Skin epidermis (tissue), 12 donors: ENCODE measurements around the gene DCAF5.

ENCODE experiments used
- H3K27ac ChIP-seq, 21 experiments: fragments of 200-600 bp; sonication (generic) in 11 of 21; one replicate each; pipeline ENCODE4 v1.5.0; 2020; ENCODE audit warnings: mild to moderate bottlenecking in 3 of 21, inconsistent platforms in 2 of 21, moderate library complexity in 2 of 21
- H3K4me3 ChIP-seq, 7 experiments: fragments of 200-600 bp; sonication (generic) in 2 of 7; one replicate each; pipeline ENCODE4 v1.5.0; 2020; ENCODE audit warnings: inconsistent platforms in 2 of 7, mild to moderate bottlenecking in 2 of 7, moderate library complexity in 1 of 7

Gene DCAF5

DNA sequence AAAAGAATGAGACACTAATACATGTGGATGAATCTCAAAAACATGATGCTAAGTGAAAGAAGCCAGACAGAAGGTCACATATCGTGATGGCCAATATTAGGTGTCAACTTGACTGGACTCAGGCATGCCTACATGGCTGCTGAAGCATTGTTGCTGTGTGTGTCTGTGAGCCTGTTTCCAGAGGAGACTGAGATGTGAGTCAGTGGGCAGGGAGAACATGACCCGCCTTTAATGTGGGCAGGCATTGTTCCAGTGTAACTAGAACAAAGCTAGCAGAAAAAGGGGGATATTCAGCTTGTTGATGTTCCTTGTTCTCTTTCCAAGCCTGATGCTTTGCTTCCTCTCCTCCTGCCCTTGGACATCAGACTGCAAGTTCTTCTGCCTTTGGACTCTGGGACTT is 47.6 kb downstream of the DCAF5 start:
- H3K27ac ChIP-seq: no peak overlapping the region

DNA sequence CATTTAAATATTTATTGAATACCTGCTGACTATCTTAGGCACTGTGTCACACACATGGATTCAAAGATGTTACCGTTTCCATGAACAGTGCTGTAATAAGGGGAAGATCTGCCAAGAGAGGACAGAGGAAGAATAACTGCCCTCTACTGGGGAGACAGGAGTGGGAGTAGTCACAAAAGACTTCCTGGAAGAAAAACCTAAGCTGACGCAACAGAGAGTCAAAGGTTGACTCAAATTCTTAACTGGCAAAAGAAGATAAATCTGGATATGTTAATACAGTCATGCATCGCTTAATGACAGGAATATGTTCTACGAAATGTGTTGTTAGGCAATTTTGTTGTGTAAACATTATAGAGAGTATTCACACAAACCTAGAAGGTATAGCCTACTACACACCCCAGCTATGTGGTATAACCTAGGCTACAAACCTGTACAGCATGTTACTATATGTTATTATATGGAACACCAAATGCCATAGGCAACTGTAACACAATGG is 51.5 kb downstream of the DCAF5 start:
- Histone ChIP-seq H3K27ac (peak overlapping the region in 1 of 21 experiments; percentile 49), H3K4me3 (no peak overlapping the region)

More for the DNA sequence above, 47.6 kb downstream of the DCAF5 start:
- H3K4me3 ChIP-seq: no peak overlapping the region

DNA sequence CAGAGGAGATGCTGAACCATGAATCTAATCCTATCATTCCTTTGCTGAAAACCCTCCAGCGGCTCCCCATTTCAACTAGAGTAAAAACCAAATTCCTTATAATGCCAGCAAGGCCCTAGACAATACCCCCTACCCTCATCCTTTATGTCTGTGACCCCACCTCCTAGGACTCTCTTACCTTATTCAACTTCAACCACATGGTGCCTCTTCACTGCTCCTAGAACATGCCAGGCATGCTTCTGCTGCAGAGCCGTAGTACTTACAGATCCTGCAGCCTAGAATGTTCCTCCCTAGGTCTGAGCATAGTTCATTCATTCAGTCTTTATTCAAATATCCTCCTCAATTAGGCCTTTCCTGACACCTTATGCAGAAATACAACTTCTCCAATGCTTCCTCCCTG is 54.9 kb downstream of the DCAF5 start:
- Histone ChIP-seq H3K27ac (no peak overlapping the region), H3K4me3 (no peak overlapping the region)

DNA sequence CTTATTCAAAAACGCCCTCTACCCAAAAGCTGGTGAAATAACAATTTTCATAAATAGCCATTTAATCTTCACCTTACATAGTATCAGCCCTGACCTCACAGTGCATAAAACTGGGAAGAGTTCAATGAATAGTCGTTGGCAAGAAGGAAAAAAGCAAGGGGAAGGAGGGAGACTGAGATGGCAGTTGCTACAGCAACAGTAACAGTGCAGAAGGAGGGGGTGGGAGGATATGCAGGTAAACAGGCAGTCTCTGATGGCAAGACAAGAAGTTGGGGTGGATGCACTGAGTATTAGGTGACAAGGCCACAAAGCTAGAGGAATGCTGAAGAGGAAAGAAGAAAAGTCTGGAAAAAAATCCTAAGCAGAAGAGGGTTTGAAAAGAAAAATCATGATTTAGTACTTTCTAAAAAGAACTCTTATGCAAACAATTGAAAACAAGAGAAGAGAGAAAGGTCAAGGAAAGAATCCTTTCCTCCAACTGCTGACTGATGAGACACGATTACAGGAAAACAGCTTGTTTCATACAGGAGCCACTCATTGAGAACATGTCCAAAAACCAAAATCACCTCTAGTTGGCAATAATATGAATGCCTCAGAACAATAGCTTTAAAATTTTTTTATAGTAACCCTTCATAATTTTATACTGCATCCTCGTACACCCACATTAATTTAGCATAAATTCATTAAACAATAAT is 56.0 kb downstream of the DCAF5 start:
- Histone ChIP-seq H3K27ac (no peak overlapping the region), H3K4me3 (no peak overlapping the region)

DNA sequence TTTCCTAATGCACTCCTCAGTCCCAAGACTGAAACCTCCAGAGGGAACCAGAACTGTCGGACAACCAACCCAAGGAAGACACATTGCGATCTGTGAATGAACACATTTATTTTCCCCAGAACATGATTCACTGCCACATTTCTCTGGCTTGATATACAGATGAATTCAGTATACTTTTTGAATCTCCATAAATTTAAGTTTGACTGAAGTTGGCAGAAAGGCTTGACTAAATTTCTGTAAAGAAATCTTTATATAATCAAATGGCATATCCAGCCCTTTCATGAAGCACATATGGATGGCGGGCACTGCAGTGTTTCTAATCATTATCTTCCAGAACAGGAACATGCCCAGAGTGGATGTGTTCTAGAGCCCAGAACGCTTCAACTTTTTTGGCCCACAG is 56.7 kb downstream of the DCAF5 start:
- Histone ChIP-seq H3K4me3 (no peak overlapping the region), H3K27ac (no peak overlapping the region)

DNA sequence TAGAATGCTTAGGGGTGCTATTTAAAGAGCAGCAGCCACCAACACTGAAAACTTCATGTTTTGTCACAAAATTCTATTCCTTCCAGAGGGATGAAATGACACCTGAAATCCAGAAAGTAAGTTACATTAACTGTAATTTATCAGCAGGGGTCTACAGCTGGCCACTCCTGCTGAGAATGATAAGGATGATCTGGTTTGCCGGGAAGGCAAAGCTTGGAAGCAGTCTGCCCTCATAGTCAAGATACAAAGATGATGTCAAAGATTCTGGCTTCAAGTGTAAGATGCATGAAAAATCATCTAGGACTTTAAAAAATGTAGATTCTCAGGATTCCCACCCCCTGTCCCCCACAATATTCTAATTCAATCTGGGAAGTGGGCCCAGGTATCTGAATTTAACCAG is 58.4 kb downstream of the DCAF5 start:
- H3K4me3 ChIP-seq: no peak overlapping the region
- H3K27ac ChIP-seq: peak overlapping the region in 5 of 21 experiments; percentile 20 to 61 (median 32)

DNA sequence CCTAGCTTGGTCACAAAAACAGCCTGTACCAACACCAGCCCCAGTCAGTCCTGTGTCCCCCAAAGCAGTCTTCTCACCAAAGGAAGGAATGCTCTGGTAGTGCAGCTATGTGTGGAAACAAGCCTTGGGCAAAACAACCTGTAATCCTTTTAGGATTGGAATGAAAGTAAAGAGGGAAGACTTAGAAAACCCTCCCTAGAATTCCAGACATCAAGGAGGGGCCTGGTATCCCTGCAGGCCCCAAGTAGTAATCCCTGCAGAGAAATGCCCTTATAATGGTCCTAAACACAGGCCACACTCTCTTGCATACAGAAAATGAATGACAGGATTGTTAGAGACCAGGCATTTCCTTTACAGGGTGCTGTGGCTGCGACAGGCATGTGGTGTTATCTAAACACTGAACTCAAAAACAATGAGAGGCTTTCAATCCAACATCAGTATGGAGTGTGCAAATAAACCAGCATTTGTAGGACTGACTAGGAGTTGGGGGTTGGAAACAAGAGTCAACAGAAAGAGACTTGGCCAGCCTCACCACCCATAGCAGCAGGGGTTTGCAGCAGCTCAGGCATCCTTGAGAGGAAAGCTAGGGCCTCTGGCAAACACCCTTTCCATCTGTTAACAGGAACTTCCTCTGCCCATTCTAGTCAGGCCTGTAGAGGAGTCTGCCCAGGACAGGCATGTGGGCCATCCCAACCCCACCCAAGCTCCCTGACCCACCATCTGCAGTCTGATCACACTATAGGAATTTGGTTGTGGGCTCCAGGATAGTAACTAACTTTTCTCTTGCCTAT is 59.1 kb downstream of the DCAF5 start:
- Histone ChIP-seq H3K4me3 (no peak overlapping the region), H3K27ac (peak overlapping the region in 8 of 21 experiments; percentile 11 to 61 (median 24))

DNA sequence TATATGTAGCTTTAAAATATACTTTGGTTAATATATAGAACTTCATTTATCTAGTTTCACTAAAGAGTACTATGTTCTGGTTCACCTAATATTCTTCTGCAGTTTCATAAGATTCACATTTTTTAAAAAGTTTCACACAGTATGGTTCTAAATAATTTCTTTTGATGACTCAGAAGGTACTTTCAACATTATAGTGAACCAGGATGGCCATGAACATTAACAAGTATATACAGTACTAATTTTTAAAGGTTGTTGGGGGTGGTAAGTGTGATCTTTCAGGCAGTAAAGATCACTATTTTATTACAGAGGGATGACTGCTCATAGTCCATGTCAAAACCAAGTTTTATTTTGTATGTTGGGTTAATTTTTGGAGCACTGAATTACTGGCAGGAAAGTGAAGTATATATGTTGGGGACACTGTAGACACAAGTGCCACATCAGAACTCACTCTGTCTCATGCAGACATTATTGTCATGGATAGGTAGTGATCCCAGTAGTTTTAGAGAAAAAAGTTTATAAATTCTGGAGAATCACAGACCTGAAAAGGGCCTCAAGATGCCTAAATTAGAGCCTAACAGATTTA is 60.0 kb downstream of the DCAF5 start:
- no peak overlapping the region for H3K4me3 ChIP-seq
- peak overlapping the region in 4 of 21 experiments; percentile 11 to 51 (median 28) for H3K27ac ChIP-seq

DNA sequence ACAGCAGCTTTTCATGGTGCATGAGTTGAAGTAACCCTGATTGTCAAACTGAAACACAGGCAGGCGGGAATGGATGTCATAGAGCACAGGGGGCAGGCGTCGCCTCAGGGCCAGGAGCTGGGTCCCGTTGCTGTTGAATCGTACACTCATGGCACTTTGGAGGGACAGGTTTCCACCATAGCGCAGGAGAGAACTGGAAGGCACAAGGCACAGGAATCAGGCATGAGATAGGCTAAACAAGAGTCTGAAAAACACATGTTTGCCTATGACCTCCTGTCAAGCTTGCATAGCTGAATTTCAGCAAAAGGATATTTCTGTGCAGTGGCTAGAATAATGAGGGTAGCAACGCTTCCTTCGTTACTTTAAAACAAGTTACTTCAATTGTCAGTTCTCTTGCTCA is 61.2 kb downstream of the DCAF5 start:
- Histone ChIP-seq H3K27ac (no peak overlapping the region), H3K4me3 (no peak overlapping the region)

DNA sequence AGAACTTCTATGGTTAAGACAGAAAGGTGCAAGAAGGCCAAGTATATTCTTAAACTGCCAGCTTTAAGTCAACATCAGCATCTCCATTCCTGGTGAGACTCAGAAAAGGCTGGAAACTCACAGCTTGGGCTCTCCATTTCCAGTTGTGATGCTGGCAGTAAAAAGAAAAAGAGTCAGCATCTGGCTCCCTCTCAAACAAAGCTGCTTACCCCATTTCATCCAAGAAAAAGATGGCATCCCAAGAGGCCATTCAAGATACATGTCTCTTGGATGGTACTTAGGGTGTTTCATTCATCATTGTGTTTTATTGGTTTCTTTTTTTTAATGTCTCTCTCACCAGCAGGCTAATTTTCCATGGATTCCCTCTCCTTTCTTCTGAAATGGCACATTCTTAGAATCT is 61.9 kb downstream of the DCAF5 start:
- no peak overlapping the region for H3K27ac ChIP-seq
- no peak overlapping the region for H3K4me3 ChIP-seq

DNA sequence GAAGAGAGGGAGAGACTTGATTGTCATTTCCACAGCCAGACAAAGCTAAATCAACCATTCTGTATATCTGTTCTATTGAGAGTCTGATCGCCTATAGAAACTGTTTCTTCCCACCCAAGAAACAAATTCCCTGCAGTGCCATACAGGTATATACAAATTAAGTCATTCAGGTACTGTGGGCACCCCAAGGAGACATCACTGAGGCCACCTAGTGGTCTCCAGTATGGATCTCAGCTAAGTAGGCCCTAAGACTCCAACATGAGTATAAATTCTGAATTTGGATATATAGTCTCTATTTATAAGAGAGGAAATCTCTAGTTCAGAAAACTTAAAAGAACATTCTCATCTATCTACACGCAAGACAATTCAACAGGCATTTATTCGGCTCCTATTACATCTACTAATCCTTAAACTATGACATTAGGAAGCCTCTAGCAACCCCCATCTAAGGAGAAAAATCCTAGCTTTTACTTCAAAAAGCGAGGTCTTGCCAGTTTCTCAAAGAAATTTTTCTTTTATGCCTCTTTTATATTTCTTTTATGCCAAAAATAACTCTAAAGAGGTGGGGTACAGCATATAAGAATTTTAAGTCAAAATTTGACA is 62.6 kb downstream of the DCAF5 start:
- Histone ChIP-seq H3K4me3 (no peak overlapping the region), H3K27ac (no peak overlapping the region)

DNA sequence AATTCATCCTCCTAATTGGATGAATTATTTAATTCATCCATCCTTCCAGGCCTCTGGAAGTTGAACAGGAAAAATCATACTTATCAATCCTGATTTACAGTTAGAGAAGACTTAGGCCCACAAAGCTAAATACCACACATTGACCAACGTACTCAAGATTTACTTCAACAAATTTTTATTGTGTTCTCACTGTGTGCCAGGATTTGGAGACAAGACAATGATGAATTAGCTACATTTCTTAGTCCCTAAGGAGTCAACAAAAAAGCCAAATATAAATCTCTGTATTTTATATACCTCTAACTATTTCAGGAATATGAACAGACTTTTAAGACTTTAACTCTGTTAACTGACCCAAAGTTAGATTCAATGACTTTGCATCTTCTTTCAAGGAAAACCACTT is 63.9 kb downstream of the DCAF5 start:
- H3K4me3 ChIP-seq: no peak overlapping the region
- H3K27ac ChIP-seq: peak overlapping the region in 4 of 21 experiments; percentile 4 to 50 (median 47)

DNA sequence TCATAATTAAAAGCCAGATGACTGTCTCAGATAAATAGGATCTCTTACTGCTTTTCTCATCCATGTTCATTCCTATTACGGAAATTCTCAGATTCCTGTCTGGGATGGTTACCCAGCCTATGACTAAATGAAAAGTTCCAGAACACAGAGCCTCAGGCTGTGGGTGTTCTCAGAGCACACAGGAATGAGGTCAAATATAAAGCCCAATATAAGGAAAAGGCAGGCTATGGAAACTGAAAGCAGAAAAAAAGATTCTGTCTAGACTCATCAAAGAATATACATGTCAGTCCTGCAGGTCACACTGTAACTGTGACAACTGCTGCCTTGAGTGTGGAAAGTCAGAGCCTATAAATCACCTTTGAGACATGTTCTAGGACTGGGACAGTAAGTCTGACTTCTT is 64.3 kb downstream of the DCAF5 start:
- peak overlapping the region in 10 of 21 experiments; percentile 4 to 64 (median 44) for H3K27ac ChIP-seq
- no peak overlapping the region for H3K4me3 ChIP-seq

DNA sequence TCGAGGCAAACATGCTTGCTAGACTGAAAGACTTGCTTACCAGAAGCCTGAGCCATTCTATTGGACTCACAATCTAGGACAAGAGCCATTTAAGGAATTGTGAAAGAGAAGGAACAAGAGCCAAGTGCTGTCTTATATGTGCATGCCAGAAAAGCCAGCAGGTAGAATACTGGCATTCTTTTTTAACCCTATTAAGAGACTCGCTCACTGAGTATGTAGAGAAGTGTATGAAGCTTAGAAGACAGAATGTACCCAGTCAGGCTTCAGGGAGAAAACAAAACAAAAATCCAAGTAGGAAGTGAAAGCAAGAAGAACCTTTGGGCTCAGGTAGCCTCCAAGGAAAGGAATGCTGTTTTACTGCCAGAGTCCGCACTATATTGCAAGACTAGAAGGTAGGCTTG is 65.9 kb downstream of the DCAF5 start:
- Histone ChIP-seq H3K27ac (peak overlapping the region in 11 of 21 experiments; percentile 5 to 64 (median 33)), H3K4me3 (no peak overlapping the region)

DNA sequence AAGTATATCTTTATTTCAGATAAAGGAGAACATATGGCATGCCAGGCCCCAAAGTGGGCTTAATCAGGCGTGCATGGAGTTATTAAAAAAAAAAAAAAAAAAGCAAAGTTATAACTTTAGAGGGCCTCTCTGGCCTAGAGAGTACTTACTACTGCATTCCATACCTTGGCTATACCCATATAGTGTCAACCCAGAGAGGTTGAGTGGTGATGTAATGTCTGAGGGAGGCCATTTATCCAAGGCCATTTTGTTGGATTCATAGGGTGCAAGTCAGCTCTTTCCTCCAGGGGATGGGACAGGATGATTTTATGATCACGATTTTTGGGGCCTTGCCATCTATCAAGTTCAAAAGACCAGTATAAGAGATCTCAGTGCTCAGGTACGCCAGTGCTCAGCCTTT is 66.4 kb downstream of the DCAF5 start:
- Histone ChIP-seq H3K4me3 (no peak overlapping the region), H3K27ac (peak overlapping the region in 6 of 21 experiments; percentile 6 to 56 (median 40))

DNA sequence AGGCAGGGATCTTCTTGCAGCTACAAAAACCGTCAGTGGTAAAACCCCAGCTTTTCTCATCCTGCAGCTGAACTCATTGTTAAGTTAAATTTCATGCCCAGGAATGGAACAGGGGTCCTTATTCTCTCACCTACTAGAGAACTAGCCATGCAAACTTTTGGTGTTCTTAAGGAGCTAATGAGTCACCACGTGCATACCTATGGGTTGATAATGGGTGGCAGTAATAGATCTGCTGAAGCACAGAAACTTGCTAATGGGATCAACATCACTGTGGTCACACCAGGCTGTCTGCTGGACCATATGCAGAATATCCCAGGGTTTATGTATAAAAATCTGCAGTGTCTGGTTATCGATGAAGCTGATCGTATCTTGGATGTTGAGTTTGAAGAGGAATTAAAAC is 68.9 kb downstream of the DCAF5 start:
- Histone ChIP-seq H3K4me3 (no peak overlapping the region), H3K27ac (no peak overlapping the region)

DNA sequence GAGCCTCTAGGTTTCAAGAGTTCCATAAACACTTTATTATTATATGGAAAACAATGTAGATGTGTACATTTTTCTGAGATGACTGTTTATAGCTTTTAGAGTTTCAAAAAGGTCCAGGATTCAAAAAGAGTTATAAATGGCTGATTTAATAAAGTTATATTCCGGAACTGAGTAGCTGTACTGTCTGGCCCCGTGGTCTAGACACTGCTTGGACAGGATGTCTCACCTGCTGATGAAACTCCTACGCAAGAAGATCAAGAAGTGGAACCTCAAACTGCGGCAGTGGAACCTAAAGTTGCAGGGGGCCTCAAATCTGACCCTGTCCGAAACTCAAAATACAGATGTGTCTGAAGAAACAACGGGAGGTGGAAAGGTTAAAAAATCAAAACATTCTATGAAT is 69.7 kb downstream of the DCAF5 start:
- no peak overlapping the region for H3K27ac ChIP-seq
- H3K4me3 ChIP-seq: no peak overlapping the region

DNA sequence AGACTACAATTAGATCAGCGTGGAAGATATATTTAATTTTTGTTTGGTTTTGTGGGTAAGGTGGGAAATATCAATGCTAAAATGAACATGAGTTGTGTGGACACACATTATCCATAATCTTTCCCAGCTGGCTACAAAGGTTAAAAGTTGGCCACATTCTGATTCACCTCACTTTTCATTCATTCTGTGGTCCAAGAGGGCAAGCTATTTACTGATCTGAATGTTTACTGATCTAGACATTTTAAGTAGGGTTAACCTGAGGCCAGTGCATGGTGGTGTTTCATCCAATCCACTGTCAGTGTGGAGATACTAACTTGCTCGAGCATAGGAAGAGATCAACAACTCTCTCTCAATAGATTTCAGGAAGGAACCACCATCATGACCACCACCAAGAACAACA is 71.6 kb downstream of the DCAF5 start:
- Histone ChIP-seq H3K27ac (no peak overlapping the region), H3K4me3 (no peak overlapping the region)

DNA sequence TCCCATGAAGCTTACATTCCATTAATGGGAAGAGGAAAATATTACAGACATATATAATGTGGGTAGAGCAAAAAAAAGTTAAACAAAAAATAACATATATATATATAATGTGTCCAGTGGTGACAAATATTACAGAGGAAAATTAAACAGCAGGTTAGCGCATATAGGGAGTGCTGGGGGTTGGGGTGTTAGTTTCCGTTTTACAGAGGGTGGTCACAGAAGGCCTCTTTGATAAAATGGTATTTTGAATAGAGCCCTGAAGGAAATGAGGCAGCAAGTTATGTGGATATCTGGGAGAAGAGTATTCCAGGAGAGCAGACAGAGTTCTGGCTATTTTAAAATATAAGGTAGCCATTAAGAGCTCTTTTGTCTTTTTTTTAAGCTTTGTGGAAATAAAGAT is 73.2 kb downstream of the DCAF5 start:
- Histone ChIP-seq H3K27ac (peak overlapping the region in 9 of 21 experiments; percentile 15 to 75 (median 41)), H3K4me3 (no peak overlapping the region)

DNA sequence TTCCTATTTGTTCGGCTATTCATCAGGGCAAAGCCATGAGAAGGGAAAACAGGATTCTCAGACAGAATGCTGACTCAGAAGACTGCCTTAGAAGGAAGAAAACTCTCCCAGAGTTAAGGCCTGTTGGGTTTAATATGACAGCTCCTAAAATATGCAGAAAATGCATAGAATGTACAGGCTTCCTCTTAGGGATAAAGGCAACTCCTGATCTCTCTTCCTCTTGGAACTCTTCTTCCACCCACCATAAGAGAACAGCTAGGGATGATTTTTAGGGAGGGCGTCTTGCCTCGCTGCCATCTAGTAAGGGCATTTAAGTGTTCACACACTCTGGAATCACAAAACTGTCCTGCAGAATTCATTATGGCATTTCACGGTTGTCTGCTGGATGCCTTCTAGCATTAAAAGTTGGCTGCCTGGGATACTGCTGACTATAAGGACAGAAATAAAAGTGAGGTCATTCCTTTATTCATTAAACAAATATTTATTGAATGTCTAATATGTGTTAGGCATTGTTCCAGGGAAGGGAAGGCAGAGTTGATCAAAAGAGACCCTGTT is 73.7 kb downstream of the DCAF5 start:
- Histone ChIP-seq H3K27ac (peak overlapping the region in 9 of 21 experiments; percentile 14 to 75 (median 34)), H3K4me3 (no peak overlapping the region)
